Thoracic aorta (tissue), 2 donors: ENCODE results near the gene RWDD3. TPM values are rescaled to one million over a fixed set of nuclear protein-coding genes. Genes with fewer than 3 reads are reported as not detected.

Experiments used
- ATAC-seq: fragments of 150-250 bp; one replicate; pipeline ENCODE4 v1.8.0; 2017; ENCODE audit warnings: low read depth; ENCODE audit not compliant: insufficient number of reproducible peaks, low FRiP score
- DNase-seq: peaks from one replicate; pipeline ENCODE4 v3.0.0-alpha.2; 2020; ENCODE audit warnings: low spot score
- H3K27ac ChIP-seq, 2 donors: fragments of 200-600 bp; sonication (generic); 1 replicate in 1 of 2; 2 replicates in 1 of 2; pipeline ENCODE4 v1.5.1; 2016; ENCODE audit warnings: mild to moderate bottlenecking in 2 of 2, moderate library complexity in 2 of 2
- H3K27me3 ChIP-seq: fragments of 200-600 bp; sonication (generic); replicated peaks from 2 replicates; pipeline ENCODE4 v1.6.0; 2016; ENCODE audit warnings: mild to moderate bottlenecking; ENCODE audit not compliant: insufficient read depth
- H3K36me3 ChIP-seq: fragments of 200-600 bp; sonication (generic); one replicate; pipeline ENCODE4 v1.5.1; 2016
- H3K4me1 ChIP-seq, 2 donors: fragments of 200-600 bp; sonication (generic); 1 replicate in 1 of 2; 2 replicates in 1 of 2; pipeline versions ENCODE4 v1.5.1 to v1.6.0; 2016; ENCODE audit warnings: low read depth in 2 of 2, mild to moderate bottlenecking in 1 of 2; ENCODE audit not compliant: control insufficient read depth in 1 of 2
- H3K4me3 ChIP-seq: fragments of 200-600 bp; sonication (generic); 2 replicates; pipeline ENCODE4 v1.5.1; 2016; ENCODE audit warnings: mild to moderate bottlenecking
- H3K9me3 ChIP-seq: fragments of 200-600 bp; sonication (generic); 2 replicates; pipeline ENCODE4 v1.5.1; 2016
- total RNA-seq, 2 donors: library from RNA; depleted of rRNA; stranded (reverse); fragments of >200 nt; gene quantifications; one replicate each; pipeline versions ENCODE4 v1.1.0 to v1.2.3, GENCODE V29; 2016
- TF ChIP-seq, protein P1 (sequence below): fragments of 200-600 bp; sonication (generic); IDR thresholded peaks from one replicate; pipeline ENCODE4 v1.5.1; 2019; ENCODE audit warnings: antibody characterized with exemption

Gene RWDD3
- total RNA-seq, 2 donors from 2014 or later, result 7.3 to 8.3 TPM

DNA sequence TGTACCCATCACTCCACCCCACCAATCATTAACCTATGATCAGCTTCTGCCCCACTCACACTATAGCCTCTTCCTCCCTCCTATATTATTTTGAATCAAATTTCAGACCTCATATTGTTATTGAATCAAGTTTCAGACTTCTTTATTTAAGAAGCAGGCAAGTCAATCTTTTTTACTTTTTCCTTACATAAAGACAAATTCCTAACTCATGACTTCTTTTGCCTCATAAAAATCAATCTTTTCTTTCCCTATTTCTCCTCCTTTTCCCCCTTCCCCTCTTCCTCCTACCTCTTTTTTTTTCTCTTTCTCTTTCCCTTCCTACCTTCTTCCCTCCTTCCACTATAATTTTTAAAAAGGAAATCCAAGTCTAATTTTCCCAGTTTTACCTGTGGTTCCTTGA is 4.3 kb upstream of the RWDD3 start:
- H3K27ac ChIP-seq, result no peak overlapping the region
- peaks cover 4 to 8% of the 10 kb centered on the region in 2 donors for H3K4me1 ChIP-seq
- TF ChIP-seq, protein P1, sequence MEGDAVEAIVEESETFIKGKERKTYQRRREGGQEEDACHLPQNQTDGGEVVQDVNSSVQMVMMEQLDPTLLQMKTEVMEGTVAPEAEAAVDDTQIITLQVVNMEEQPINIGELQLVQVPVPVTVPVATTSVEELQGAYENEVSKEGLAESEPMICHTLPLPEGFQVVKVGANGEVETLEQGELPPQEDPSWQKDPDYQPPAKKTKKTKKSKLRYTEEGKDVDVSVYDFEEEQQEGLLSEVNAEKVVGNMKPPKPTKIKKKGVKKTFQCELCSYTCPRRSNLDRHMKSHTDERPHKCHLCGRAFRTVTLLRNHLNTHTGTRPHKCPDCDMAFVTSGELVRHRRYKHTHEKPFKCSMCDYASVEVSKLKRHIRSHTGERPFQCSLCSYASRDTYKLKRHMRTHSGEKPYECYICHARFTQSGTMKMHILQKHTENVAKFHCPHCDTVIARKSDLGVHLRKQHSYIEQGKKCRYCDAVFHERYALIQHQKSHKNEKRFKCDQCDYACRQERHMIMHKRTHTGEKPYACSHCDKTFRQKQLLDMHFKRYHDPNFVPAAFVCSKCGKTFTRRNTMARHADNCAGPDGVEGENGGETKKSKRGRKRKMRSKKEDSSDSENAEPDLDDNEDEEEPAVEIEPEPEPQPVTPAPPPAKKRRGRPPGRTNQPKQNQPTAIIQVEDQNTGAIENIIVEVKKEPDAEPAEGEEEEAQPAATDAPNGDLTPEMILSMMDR, result no peak
- no peaks in the 10 kb centered on the region for H3K27me3 ChIP-seq
- no peak overlapping the region for H3K4me3 ChIP-seq
- H3K9me3 ChIP-seq, result no peaks in the 10 kb centered on the region
- ATAC-seq, result no peak
- DNase-seq, result no peak
- no peaks in the 10 kb centered on the region for H3K36me3 ChIP-seq

DNA sequence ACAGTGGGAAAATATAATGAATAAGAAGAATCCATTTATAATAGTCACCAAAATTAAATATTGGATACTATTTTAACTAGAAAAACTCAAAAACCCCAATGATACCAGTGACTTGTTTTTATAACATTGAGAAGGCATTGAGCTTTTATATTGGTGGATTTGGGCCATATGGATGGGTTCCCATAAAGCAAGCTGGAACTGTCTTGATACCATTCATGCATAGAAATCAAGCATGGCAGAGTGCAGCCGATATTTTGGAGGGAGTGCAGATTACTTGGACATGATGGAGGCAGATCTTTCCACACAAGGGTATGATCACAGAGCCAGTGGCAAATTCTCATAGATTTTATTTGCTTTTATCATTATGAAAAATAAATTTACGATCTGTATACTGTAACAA is 3.8 kb upstream of the RWDD3 start:
- Histone ChIP-seq H3K4me3 (no peak overlapping the region), H3K27ac (no peak overlapping the region), H3K9me3 (no peaks in the 10 kb centered on the region), H3K4me1 (peaks cover 4 to 8% of the 10 kb centered on the region in 2 donors), H3K27me3 (no peaks in the 10 kb centered on the region), H3K36me3 (no peaks in the 10 kb centered on the region)
- ATAC-seq (no peak), DNase-seq (no peak)
- TF ChIP-seq, protein P1, result no peak

DNA sequence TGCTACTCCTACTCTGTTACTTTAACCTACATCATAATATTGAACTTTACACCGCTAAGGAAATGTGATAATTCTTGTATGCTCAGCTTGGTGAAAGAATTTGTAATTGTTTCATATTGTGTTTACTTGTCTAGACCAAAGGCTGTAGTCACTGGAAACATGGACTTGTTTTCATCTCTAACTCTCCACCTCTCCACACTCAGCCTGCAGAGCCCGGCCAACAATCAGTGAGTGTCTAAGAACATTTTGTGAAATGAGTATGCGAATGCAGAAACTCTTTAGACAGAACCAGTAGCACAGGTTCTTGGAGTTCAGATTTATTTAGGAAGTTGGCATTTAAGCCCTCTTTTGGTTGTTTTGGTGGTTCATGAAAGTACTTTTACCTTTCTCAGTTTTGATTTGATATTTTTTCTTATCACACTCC is 3.2 kb upstream of the RWDD3 start:
- no peak for DNase-seq
- Histone ChIP-seq H3K27me3 (no peaks in the 10 kb centered on the region), H3K9me3 (no peaks in the 10 kb centered on the region), H3K4me3 (no peak overlapping the region), H3K4me1 (peaks cover 4 to 8% of the 10 kb centered on the region in 2 donors), H3K27ac (no peak overlapping the region), H3K36me3 (no peaks in the 10 kb centered on the region)
- TF ChIP-seq, protein P1, result no peak
- ATAC-seq, result no peak

DNA sequence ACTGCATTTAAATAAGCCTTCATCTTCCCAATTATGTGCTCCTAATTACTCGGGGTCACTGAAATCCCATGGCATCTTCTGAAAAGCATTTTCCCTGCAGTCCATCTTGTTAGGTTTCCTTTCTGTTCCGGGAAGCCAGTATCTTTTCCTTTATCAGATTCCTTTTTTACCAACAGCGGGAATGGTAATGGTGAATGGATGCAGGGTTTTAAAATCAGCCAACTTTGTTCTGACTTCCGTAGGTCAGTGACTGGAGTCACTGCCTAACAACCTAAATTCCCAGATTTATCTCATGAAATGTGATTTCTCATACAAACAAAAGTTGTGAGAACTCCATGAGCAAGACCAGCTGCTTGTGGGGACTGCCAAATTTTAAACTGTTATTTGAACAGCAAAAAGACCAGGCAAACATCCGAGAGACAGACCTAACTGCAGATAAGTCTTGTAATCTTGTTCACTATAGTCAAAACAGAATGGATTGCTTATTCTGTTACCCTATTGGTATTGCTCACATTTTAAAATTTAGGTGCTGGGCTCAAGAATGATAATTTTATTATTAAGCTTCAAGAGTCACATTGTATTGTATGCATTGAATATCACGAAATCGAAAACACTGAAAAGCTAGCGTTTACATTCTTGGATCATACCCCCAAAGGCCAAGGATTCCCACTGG is 1.2 kb upstream of the RWDD3 start:
- Histone ChIP-seq H3K27me3 (no peaks in the 10 kb centered on the region), H3K4me1 (peaks cover 15 to 26% of the 10 kb centered on the region in 2 donors), H3K4me3 (peak overlapping the region; percentile 78), H3K27ac (peak overlapping the region; percentile 86 to 93), H3K9me3 (no peaks in the 10 kb centered on the region), H3K36me3 (no peaks in the 10 kb centered on the region)
- DNase-seq (no peak), ATAC-seq (no peak)
- TF ChIP-seq, protein P1, result no peak

DNA sequence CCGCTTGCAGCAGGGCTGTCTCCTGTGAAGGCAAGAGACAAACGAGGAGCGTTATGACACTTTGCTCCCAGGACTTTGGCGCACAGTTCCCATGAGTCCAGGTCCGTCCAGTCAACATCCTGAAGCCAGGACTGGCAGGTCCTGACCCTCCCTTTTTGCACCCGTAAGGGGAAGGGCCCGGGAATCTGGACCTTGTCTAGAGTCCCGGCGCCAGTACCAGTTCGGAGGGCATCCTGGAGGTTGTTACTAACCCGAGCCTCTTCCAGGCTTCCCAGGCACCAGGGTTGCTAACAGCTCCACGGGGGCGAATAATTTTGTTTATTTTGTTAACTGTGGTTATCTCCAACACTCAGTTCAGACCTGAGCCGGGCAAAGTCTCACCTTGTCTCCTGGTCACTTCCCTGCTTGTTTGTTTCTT is 682 bp upstream of the RWDD3 start:
- Histone ChIP-seq H3K27ac (peak overlapping the region; percentile 86 to 93), H3K27me3 (no peaks in the 10 kb centered on the region), H3K4me1 (peaks cover 16 to 31% of the 10 kb centered on the region in 2 donors), H3K4me3 (peak overlapping the region; percentile 78), H3K9me3 (no peaks in the 10 kb centered on the region), H3K36me3 (no peaks in the 10 kb centered on the region)
- no peak for DNase-seq
- peak; percentile 36 for ATAC-seq
- TF ChIP-seq, protein P1, result no peak
